ENCODE measurements around the gene BUD31. TPM values are rescaled to one million over a fixed set of nuclear protein-coding genes. Genes with fewer than 3 reads are reported as not detected.
A peak's percentile ranks its signal among the peaks of the same experiment; 100 is the strongest.

BUD31 gene
- total and polyA plus RNA-seq, 2 of the 13 experiments (the other 11 are each of a cell fraction or from before 2014, with no cell fraction given): 35.1 to 79.1 TPM

DNA sequence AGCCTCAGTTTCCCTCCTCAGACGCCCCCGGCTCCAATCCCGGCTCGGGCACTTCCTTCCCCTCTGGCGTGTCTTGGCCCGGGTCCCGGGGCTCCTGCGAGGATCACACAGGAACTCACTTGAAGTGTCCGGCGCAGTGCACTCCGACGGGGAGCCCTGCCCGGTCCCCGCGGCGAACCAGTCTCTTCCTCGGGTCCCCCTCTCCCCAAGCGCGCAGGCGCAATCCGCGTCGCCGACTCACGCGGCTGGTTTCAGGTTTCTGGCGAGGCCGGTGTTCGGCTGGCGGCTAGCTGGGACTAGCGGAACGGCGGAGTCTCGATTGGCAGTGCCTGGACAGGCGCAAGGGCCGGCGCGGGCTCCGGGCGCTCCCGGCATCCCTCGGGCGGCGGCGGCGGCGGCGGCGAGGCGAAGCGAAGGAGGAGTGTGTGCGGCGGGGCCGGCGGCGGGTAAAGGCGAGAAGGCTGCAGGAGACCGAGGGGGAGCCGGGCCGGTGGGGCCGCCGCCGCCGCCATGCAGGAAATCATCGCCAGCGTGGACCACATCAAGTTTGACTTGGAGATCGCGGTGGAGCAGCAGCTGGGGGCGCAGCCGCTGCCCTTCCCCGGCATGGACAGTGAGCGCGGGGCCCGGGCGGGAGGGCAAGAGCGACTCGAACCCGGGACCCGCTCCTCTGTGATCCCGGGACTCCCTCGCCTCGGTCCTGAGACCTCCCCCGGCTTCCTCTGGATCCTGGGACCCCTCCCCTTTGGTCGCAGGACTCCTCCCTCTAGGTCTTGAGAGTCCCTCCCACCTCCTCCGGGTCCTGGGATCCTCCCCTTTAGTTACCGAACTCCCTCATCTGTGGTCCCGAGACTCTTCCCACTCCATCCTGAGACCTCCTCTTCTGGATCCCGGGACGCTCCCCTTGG is 30.1 kb downstream of the BUD31 start, which contains the start of the genes CPSF4 and PTCD1 (continued):
- TF ChIP-seq RCOR2 (CRISPR knock-in tag; IDR thresholded peaks at IDR 0.05): no peak
- TF ChIP-seq, protein P1, sequence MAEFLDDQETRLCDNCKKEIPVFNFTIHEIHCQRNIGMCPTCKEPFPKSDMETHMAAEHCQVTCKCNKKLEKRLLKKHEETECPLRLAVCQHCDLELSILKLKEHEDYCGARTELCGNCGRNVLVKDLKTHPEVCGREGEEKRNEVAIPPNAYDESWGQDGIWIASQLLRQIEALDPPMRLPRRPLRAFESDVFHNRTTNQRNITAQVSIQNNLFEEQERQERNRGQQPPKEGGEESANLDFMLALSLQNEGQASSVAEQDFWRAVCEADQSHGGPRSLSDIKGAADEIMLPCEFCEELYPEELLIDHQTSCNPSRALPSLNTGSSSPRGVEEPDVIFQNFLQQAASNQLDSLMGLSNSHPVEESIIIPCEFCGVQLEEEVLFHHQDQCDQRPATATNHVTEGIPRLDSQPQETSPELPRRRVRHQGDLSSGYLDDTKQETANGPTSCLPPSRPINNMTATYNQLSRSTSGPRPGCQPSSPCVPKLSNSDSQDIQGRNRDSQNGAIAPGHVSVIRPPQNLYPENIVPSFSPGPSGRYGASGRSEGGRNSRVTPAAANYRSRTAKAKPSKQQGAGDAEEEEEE (CRISPR knock-in tag; IDR thresholded peaks at IDR 0.05; ENCODE audit: borderline replicate concordance): no peak
- TF ChIP-seq ZNF550 (CRISPR knock-in tag; IDR thresholded peaks at IDR 0.05; ENCODE audit: borderline replicate concordance): no peak
- no peak for TF ChIP-seq SNRNP70 (IDR thresholded peaks at IDR 0.05; ENCODE audit: low read depth, low read length)
- peak; percentile 66; the same call in 1 of the 2 replicates for TF ChIP-seq MIER3 (CRISPR knock-in tag; IDR thresholded peaks at IDR 0.05; ENCODE audit: borderline replicate concordance)
- TF ChIP-seq, protein P2, sequence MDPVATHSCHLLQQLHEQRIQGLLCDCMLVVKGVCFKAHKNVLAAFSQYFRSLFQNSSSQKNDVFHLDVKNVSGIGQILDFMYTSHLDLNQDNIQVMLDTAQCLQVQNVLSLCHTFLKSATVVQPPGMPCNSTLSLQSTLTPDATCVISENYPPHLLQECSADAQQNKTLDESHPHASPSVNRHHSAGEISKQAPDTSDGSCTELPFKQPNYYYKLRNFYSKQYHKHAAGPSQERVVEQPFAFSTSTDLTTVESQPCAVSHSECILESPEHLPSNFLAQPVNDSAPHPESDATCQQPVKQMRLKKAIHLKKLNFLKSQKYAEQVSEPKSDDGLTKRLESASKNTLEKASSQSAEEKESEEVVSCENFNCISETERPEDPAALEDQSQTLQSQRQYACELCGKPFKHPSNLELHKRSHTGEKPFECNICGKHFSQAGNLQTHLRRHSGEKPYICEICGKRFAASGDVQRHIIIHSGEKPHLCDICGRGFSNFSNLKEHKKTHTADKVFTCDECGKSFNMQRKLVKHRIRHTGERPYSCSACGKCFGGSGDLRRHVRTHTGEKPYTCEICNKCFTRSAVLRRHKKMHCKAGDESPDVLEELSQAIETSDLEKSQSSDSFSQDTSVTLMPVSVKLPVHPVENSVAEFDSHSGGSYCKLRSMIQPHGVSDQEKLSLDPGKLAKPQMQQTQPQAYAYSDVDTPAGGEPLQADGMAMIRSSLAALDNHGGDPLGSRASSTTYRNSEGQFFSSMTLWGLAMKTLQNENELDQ (CRISPR knock-in tag; IDR thresholded peaks at IDR 0.05; ENCODE audit: borderline replicate concordance): no peak
- TF ChIP-seq ZNF652 (CRISPR knock-in tag; IDR thresholded peaks at IDR 0.05; ENCODE audit: borderline replicate concordance, low read depth): no peak
- no peak for TF ChIP-seq KLF13 (CRISPR knock-in tag; IDR thresholded peaks at IDR 0.05)
- TF ChIP-seq, protein P3, sequence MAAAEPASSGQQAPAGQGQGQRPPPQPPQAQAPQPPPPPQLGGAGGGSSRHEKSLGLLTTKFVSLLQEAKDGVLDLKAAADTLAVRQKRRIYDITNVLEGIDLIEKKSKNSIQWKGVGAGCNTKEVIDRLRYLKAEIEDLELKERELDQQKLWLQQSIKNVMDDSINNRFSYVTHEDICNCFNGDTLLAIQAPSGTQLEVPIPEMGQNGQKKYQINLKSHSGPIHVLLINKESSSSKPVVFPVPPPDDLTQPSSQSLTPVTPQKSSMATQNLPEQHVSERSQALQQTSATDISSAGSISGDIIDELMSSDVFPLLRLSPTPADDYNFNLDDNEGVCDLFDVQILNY (CRISPR knock-in tag; conservative IDR thresholded peaks at IDR 0.05): peak; percentile 79
- TF ChIP-seq FOXK2 (IDR thresholded peaks at IDR 0.05): no peak
- TF ChIP-seq ZEB1 (IDR thresholded peaks at IDR 0.05; ENCODE audit: insufficient replicate concordance, low read depth): no peak
- TF ChIP-seq, protein P4, sequence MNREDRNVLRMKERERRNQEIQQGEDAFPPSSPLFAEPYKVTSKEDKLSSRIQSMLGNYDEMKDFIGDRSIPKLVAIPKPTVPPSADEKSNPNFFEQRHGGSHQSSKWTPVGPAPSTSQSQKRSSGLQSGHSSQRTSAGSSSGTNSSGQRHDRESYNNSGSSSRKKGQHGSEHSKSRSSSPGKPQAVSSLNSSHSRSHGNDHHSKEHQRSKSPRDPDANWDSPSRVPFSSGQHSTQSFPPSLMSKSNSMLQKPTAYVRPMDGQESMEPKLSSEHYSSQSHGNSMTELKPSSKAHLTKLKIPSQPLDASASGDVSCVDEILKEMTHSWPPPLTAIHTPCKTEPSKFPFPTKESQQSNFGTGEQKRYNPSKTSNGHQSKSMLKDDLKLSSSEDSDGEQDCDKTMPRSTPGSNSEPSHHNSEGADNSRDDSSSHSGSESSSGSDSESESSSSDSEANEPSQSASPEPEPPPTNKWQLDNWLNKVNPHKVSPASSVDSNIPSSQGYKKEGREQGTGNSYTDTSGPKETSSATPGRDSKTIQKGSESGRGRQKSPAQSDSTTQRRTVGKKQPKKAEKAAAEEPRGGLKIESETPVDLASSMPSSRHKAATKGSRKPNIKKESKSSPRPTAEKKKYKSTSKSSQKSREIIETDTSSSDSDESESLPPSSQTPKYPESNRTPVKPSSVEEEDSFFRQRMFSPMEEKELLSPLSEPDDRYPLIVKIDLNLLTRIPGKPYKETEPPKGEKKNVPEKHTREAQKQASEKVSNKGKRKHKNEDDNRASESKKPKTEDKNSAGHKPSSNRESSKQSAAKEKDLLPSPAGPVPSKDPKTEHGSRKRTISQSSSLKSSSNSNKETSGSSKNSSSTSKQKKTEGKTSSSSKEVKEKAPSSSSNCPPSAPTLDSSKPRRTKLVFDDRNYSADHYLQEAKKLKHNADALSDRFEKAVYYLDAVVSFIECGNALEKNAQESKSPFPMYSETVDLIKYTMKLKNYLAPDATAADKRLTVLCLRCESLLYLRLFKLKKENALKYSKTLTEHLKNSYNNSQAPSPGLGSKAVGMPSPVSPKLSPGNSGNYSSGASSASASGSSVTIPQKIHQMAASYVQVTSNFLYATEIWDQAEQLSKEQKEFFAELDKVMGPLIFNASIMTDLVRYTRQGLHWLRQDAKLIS (CRISPR knock-in tag; IDR thresholded peaks at IDR 0.05): no peak
- TF ChIP-seq NCOA1 (CRISPR knock-in tag; IDR thresholded peaks at IDR 0.05): no peak
- no peak for TF ChIP-seq ADNP (CRISPR knock-in tag; IDR thresholded peaks at IDR 0.05)
- no peak for TF ChIP-seq XBP1 (CRISPR knock-in tag; IDR thresholded peaks at IDR 0.05)
- TF ChIP-seq, protein P5, sequence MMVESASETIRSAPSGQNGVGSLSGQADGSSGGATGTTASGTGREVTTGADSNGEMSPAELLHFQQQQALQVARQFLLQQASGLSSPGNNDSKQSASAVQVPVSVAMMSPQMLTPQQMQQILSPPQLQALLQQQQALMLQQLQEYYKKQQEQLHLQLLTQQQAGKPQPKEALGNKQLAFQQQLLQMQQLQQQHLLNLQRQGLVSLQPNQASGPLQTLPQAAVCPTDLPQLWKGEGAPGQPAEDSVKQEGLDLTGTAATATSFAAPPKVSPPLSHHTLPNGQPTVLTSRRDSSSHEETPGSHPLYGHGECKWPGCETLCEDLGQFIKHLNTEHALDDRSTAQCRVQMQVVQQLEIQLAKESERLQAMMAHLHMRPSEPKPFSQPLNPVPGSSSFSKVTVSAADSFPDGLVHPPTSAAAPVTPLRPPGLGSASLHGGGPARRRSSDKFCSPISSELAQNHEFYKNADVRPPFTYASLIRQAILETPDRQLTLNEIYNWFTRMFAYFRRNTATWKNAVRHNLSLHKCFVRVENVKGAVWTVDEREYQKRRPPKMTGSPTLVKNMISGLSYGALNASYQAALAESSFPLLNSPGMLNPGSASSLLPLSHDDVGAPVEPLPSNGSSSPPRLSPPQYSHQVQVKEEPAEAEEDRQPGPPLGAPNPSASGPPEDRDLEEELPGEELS (CRISPR knock-in tag; IDR thresholded peaks at IDR 0.05): peak; percentile 8; the same call in 1 of the 2 replicates
- no peak; the same call in 1 of the 2 replicates for TF ChIP-seq TOE1 (CRISPR knock-in tag; IDR thresholded peaks at IDR 0.05)
- TF ChIP-seq ZFP62 (CRISPR knock-in tag; IDR thresholded peaks at IDR 0.05): no peak

Data from HepG2 (cell line).